H4 (cell line): Measurements from ENCODE around the gene FAXDC2. TPM values are rescaled to one million over a fixed set of nuclear protein-coding genes. Genes with fewer than 3 reads are reported as not detected.
A peak's percentile ranks its signal among the peaks of the same experiment; 100 is the strongest.
"Not testable (repeated sequence)": the region's sequence is repeated elsewhere in the genome, so short reads cannot be mapped to it uniquely, and the experiment has no call there.

ENCODE experiments used
- DNase-seq: peaks from one replicate; pipeline ENCODE4 v3.0.0-alpha.2; 2015; ENCODE audit warnings: low spot score
- total RNA-seq: library from RNA; depleted of rRNA; stranded (reverse); fragments of >200 nt; shearing (Covaris generic); gene quantifications from 2 replicates; pipeline ENCODE4 v1.2.3, GENCODE V29; 2014

Gene FAXDC2
- total RNA-seq, 1 experiment from 2014 or later = 0.81 TPM

GRCh38 chr5:154861946-154862345, 11.5 kb upstream of the FAXDC2 start:
- DNase-seq = no peak

GRCh38 chr5:154860765-154861164, 10.4 kb upstream of the FAXDC2 start:
- no peak for DNase-seq

- no peak for DNase-seq
Measured at GRCh38 chr5:154860123-154860522, 9.7 kb upstream of the FAXDC2 start.

- no peak for DNase-seq
Measured at GRCh38 chr5:154858972-154859871, 8.8 kb upstream of the FAXDC2 start.

GRCh38 chr5:154858297-154858971, 8.0 kb upstream of the FAXDC2 start, which contains the start of gene CNOT8:
CNOT8 (plus strand) TSS chr5:154858627; CDS start chr5:154863279, 4,652 bp downstream.
- DNase-seq = peak; percentile 94

- peak; percentile 96 for DNase-seq
Measured at GRCh38 chr5:154857530-154858296, 7.3 kb upstream of the FAXDC2 start.

GRCh38 chr5:154851351-154851750, 948 bp upstream of the FAXDC2 start:
- DNase-seq = no peak

GRCh38 chr5:154849791-154850201, 607 bp downstream of the FAXDC2 start:
- no peak for DNase-seq

GRCh38 chr5:154849264-154849785, 1.1 kb downstream of the FAXDC2 start:
- no peak for DNase-seq

GRCh38 chr5:154844809-154845208, 5.6 kb downstream of the FAXDC2 start:
- no peak for DNase-seq

GRCh38 chr5:154842689-154843530, 7.5 kb downstream of the FAXDC2 start:
- no peak for DNase-seq

GRCh38 chr5:154841273-154841661, 9.1 kb downstream of the FAXDC2 start:
- DNase-seq = no peak

- DNase-seq = no peak
Measured at GRCh38 chr5:154840435-154841272, 9.7 kb downstream of the FAXDC2 start.

GRCh38 chr5:154837009-154837901, 13.1 kb downstream of the FAXDC2 start:
- DNase-seq = no peak

GRCh38 chr5:154836225-154836624, 14.2 kb downstream of the FAXDC2 start:
- DNase-seq = no peak

GRCh38 chr5:154835701-154836052, 14.7 kb downstream of the FAXDC2 start:
- DNase-seq = not testable (repeated sequence)

GRCh38 chr5:154834053-154834452, 16.4 kb downstream of the FAXDC2 start:
- no peak for DNase-seq

GRCh38 chr5:154832804-154833203, 17.6 kb downstream of the FAXDC2 start:
- not testable (repeated sequence) for DNase-seq

- no peak for DNase-seq
Measured at GRCh38 chr5:154831451-154831850, 19.0 kb downstream of the FAXDC2 start.
